Measurements from ENCODE around the gene C1orf56. TPM values are rescaled to one million over a fixed set of nuclear protein-coding genes. Genes with fewer than 3 reads are reported as not detected.

Gene C1orf56
- total and polyA plus RNA-seq, 5 donors = 5.8 to 12.4 (median 7.9) TPM

Other genes starting within 250 kb of the C1orf56 start
- 10 to 100 TPM; 13.6 to 22.2 (median 16.1) TPM for gene CTSK, start 239.5 kb upstream of the C1orf56 start, total RNA-seq
- 13.5 TPM for gene CTSK, start 239.5 kb upstream of the C1orf56 start, polyA plus RNA-seq
- gene ARNT, start 171.2 kb upstream of the C1orf56 start, total RNA-seq = 10 to 100 TPM; 35.6 to 38.9 (median 37.6) TPM
- gene ARNT, start 171.2 kb upstream of the C1orf56 start, polyA plus RNA-seq = 15.0 TPM
- not detected for gene CTXND2, start 160.6 kb upstream of the C1orf56 start, total RNA-seq
- gene CTXND2, start 160.6 kb upstream of the C1orf56 start, polyA plus RNA-seq = not detected
- 10 to 100 TPM; 17.4 to 23.8 (median 20.3) TPM for gene SETDB1, start 121.4 kb upstream of the C1orf56 start, total RNA-seq
- gene SETDB1, start 121.4 kb upstream of the C1orf56 start, polyA plus RNA-seq = 12.5 TPM
- gene CERS2, start 72.9 kb upstream of the C1orf56 start, total RNA-seq = 100 to 1,000 TPM in 1 of 4 donors, 10 to 100 TPM in 3; 89.3 to 110 (median 93.5) TPM
- 77.3 TPM for gene CERS2, start 72.9 kb upstream of the C1orf56 start, polyA plus RNA-seq
- under 1 TPM in 1 of 4 donors, not detected in 3; 0.21 TPM for gene ANXA9, start 65.5 kb upstream of the C1orf56 start, total RNA-seq
- gene ANXA9, start 65.5 kb upstream of the C1orf56 start, polyA plus RNA-seq = 0.23 TPM
- 10 to 100 TPM; 46.7 to 86.4 (median 52.1) TPM for gene MINDY1, start 40.8 kb upstream of the C1orf56 start, total RNA-seq
- 34.9 TPM for gene MINDY1, start 40.8 kb upstream of the C1orf56 start, polyA plus RNA-seq
- gene PRUNE1, start 39.3 kb upstream of the C1orf56 start, total RNA-seq = 10 to 100 TPM; 45.8 to 66.0 (median 49.8) TPM
- gene PRUNE1, start 39.3 kb upstream of the C1orf56 start, polyA plus RNA-seq = 39.3 TPM
- gene BNIPL, start 11.2 kb upstream of the C1orf56 start, total RNA-seq = under 1 TPM; 0.23 to 0.71 (median 0.50) TPM
- 0.41 TPM for gene BNIPL, start 11.2 kb upstream of the C1orf56 start, polyA plus RNA-seq
- 10 to 100 TPM; 34.7 to 53.6 (median 36.6) TPM for gene CDC42SE1, start 11.9 kb downstream of the C1orf56 start, total RNA-seq
- 27.9 TPM for gene CDC42SE1, start 11.9 kb downstream of the C1orf56 start, polyA plus RNA-seq
- 1 to 10 TPM; 1.7 to 9.7 (median 8.7) TPM for gene MLLT11, start 12.6 kb downstream of the C1orf56 start, total RNA-seq
- gene MLLT11, start 12.6 kb downstream of the C1orf56 start, polyA plus RNA-seq = 10.1 TPM
- 10 to 100 TPM; 15.6 to 20.3 (median 18.4) TPM for gene GABPB2, start 23.0 kb downstream of the C1orf56 start, total RNA-seq
- gene GABPB2, start 23.0 kb downstream of the C1orf56 start, polyA plus RNA-seq = 9.8 TPM
- gene SEMA6C, start 98.9 kb downstream of the C1orf56 start, total RNA-seq = 10 to 100 TPM; 23.7 to 70.5 (median 53.3) TPM
- 58.3 TPM for gene SEMA6C, start 98.9 kb downstream of the C1orf56 start, polyA plus RNA-seq
- 1 to 10 TPM; 1.8 to 3.7 (median 2.3) TPM for gene TNFAIP8L2, start 108.9 kb downstream of the C1orf56 start, total RNA-seq
- gene TNFAIP8L2, start 108.9 kb downstream of the C1orf56 start, polyA plus RNA-seq = 2.1 TPM
- gene LYSMD1, start 118.2 kb downstream of the C1orf56 start, total RNA-seq = 10 to 100 TPM in 3 of 4 donors, 1 to 10 TPM in 1; 8.5 to 16.5 (median 15.6) TPM
- 9.9 TPM for gene LYSMD1, start 118.2 kb downstream of the C1orf56 start, polyA plus RNA-seq
- gene SCNM1, start 118.4 kb downstream of the C1orf56 start, total RNA-seq = 10 to 100 TPM; 18.3 to 25.6 (median 21.5) TPM
- gene SCNM1, start 118.4 kb downstream of the C1orf56 start, polyA plus RNA-seq = 23.7 TPM
- gene TMOD4, start 128.2 kb downstream of the C1orf56 start, total RNA-seq = not detected
- 0.20 TPM for gene TMOD4, start 128.2 kb downstream of the C1orf56 start, polyA plus RNA-seq
- 10 to 100 TPM; 40.0 to 52.3 (median 41.7) TPM for gene VPS72, start 142.4 kb downstream of the C1orf56 start, total RNA-seq
- 37.3 TPM for gene VPS72, start 142.4 kb downstream of the C1orf56 start, polyA plus RNA-seq
- gene PIP5K1A, start 150.8 kb downstream of the C1orf56 start, total RNA-seq = 10 to 100 TPM; 33.7 to 50.7 (median 38.2) TPM
- 20.4 TPM for gene PIP5K1A, start 150.8 kb downstream of the C1orf56 start, polyA plus RNA-seq
- 100 to 1,000 TPM; 134 to 163 (median 144) TPM for gene PSMD4, start 207.0 kb downstream of the C1orf56 start, total RNA-seq
- 152 TPM for gene PSMD4, start 207.0 kb downstream of the C1orf56 start, polyA plus RNA-seq
- gene ZNF687, start 234.5 kb downstream of the C1orf56 start, total RNA-seq = 10 to 100 TPM; 12.4 to 15.0 (median 13.2) TPM
- 8.6 TPM for gene ZNF687, start 234.5 kb downstream of the C1orf56 start, polyA plus RNA-seq